HUES48 (cell line): ENCODE data around the gene EMP1.

Source experiments
- H3K27ac ChIP-seq: one replicate; pipeline ENCODE4 v1.7.0; 2013; ENCODE audit warnings: low read depth, low read length, inconsistent platforms
- H3K27me3 ChIP-seq: 2 replicates; pipeline ENCODE4 v1.6.1; 2013; ENCODE audit warnings: mild to moderate bottlenecking, low read length; ENCODE audit not compliant: control insufficient read depth, insufficient read depth
- H3K36me3 ChIP-seq: 2 replicates; pipeline ENCODE4 v1.6.1; 2013; ENCODE audit warnings: low read length; ENCODE audit not compliant: control insufficient read depth, insufficient read depth
- H3K4me1 ChIP-seq: 2 replicates; pipeline ENCODE4 v1.6.1; 2013; ENCODE audit warnings: mild to moderate bottlenecking, low read length; ENCODE audit not compliant: control insufficient read depth, insufficient read depth
- H3K4me3 ChIP-seq: 2 replicates; pipeline ENCODE4 v1.5.1; 2013; ENCODE audit warnings: mild to moderate bottlenecking, low read depth, low read length
- H3K9ac ChIP-seq: 2 replicates; pipeline ENCODE4 v1.6.1; 2013; ENCODE audit warnings: mild to moderate bottlenecking, low read depth, low read length, moderate library complexity
- H3K9me3 ChIP-seq: 2 replicates; pipeline ENCODE4 v1.6.1; 2013; ENCODE audit warnings: low read length; ENCODE audit not compliant: control insufficient read depth, insufficient read depth

Gene EMP1

GRCh38 chr12:13162904-13163303, 33.6 kb upstream of the EMP1 start:
- Histone ChIP-seq H3K9me3 (no peaks in the 10 kb centered on the region), H3K27ac (no peak overlapping the region), H3K4me1 (no peaks in the 10 kb centered on the region)

GRCh38 chr12:13163868-13164635, 32.5 kb upstream of the EMP1 start:
- no peak overlapping the region for H3K9ac ChIP-seq
- H3K9me3 ChIP-seq: no peaks in the 10 kb centered on the region
- no peak overlapping the region for H3K27ac ChIP-seq
- no peaks in the 10 kb centered on the region for H3K36me3 ChIP-seq
- H3K4me1 ChIP-seq: no peaks in the 10 kb centered on the region
- H3K4me3 ChIP-seq: no peak overlapping the region
- no peaks in the 10 kb centered on the region for H3K27me3 ChIP-seq

More at GRCh38 chr12:13162904-13163303, 33.6 kb upstream of the EMP1 start:
- Histone ChIP-seq H3K36me3 (no peaks in the 10 kb centered on the region), H3K4me3 (no peak overlapping the region), H3K9ac (no peak overlapping the region), H3K27me3 (no peaks in the 10 kb centered on the region)

- Histone ChIP-seq H3K4me3 (no peak overlapping the region), H3K9ac (no peak overlapping the region), H3K36me3 (no peaks in the 10 kb centered on the region), H3K27ac (no peak overlapping the region), H3K4me1 (no peaks in the 10 kb centered on the region), H3K9me3 (no peaks in the 10 kb centered on the region), H3K27me3 (no peaks in the 10 kb centered on the region)
These were observed 31.5 kb upstream of the EMP1 start for GRCh38 chr12:13164921-13165616.

GRCh38 chr12:13165617-13166041, 30.9 kb upstream of the EMP1 start:
- H3K9ac ChIP-seq: no peak overlapping the region
- no peak overlapping the region for H3K27ac ChIP-seq
- H3K4me3 ChIP-seq: no peak overlapping the region
- no peaks in the 10 kb centered on the region for H3K4me1 ChIP-seq
- no peaks in the 10 kb centered on the region for H3K27me3 ChIP-seq
- H3K9me3 ChIP-seq: no peaks in the 10 kb centered on the region
- no peaks in the 10 kb centered on the region for H3K36me3 ChIP-seq

- Histone ChIP-seq H3K4me3 (no peak overlapping the region), H3K4me1 (peaks cover 9% of the 10 kb centered on the region), H3K27me3 (no peaks in the 10 kb centered on the region), H3K9ac (no peak overlapping the region), H3K9me3 (no peaks in the 10 kb centered on the region), H3K36me3 (no peaks in the 10 kb centered on the region), H3K27ac (no peak overlapping the region)
These were observed 29.3 kb upstream of the EMP1 start for GRCh38 chr12:13167226-13167625.

DNA sequence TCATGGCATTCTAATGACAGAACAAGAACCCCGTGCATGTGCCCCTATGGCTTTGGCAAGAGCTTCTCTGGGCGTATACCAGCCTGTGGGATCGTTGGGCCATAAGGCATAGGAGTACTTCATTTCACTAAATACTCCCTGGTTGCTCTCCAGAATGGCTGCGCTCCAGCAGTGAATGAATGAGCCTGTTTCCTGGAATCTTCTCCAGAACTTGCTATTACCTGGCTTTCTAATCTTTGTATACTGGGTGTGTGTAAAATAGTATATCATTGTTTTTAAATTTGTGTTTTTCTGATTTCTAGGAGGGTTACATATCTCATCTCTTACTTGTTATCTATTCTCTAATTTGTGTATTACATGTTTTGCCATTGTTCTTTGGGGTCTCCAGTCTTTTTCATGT, 28.6 kb upstream of the EMP1 start:
- Histone ChIP-seq H3K9ac (no peak overlapping the region), H3K27me3 (no peaks in the 10 kb centered on the region), H3K4me1 (peaks cover 16% of the 10 kb centered on the region), H3K27ac (no peak overlapping the region), H3K4me3 (no peak overlapping the region), H3K9me3 (no peaks in the 10 kb centered on the region), H3K36me3 (no peaks in the 10 kb centered on the region)

DNA sequence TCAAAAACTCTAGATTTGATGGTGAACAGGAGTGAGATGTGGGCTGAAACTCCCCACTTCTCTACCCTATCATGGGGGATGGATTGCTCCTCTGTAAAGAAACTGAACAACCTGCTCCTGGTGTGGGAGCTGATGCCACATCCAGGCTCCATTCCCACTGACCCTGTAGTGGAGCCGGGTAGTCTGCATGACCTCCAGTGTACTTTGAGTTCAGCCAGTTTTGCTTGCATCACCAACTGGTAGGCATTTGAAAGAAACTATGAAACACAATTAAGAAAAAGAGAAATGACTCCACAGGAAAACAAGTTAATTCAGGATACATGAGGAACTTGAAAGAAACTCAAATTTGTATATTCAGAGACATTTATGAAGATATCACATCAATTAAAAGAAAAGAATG, 27.3 kb upstream of the EMP1 start:
- no peak overlapping the region for H3K27ac ChIP-seq
- H3K9ac ChIP-seq: no peak overlapping the region
- H3K27me3 ChIP-seq: no peaks in the 10 kb centered on the region
- H3K4me1 ChIP-seq: peaks cover 26% of the 10 kb centered on the region
- no peak overlapping the region for H3K4me3 ChIP-seq
- no peaks in the 10 kb centered on the region for H3K9me3 ChIP-seq
- no peaks in the 10 kb centered on the region for H3K36me3 ChIP-seq

GRCh38 chr12:13170892-13171490, 25.5 kb upstream of the EMP1 start:
- Histone ChIP-seq H3K9ac (no peak overlapping the region), H3K4me3 (no peak overlapping the region), H3K36me3 (no peaks in the 10 kb centered on the region), H3K9me3 (no peaks in the 10 kb centered on the region), H3K27ac (no peak overlapping the region), H3K27me3 (no peaks in the 10 kb centered on the region), H3K4me1 (peaks cover 26% of the 10 kb centered on the region)

DNA sequence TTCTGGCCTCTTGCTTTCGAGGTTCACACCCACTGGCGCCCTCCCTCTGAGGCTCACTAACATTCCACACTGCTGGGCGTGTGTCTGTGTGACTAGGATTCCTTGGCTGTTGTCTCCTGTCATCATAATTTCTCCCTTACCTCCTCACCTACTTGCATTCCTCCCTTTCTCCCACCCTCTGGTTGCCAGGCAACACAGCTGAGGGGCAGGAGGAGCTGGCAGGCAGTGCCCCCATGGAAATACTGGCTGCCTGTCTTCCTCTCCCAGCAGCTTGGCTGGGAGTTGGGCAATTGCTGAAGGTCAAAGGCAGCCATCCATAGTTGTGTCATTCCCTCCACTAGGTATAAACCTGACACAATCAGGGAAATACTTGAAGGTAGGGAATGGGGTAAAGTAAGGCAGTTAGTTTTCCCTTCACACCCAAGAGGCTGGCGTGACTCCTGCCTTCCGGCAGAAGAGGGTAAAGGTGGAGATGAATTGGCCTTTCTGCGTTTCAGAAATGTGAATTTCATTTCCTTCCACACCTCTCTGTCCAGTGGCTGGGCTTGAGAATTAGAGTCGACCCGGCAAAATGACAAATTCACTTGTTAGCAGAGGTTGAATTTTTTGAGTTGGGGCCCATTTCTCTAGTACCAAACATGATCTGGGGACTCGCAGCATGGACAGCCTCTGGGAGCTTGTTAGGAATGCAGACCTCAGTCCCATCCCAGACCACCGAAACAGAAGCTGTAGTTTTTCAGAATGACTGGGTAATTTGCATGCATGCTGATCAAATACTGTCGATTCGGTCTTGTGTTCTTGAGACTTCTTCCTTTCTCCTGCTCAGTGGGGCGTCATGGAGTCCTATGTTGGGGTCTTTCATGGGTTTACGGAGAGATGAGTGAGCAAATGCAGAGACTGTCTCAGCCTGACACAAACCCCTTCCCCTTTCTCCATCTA, 24.3 kb upstream of the EMP1 start:
- Histone ChIP-seq H3K4me1 (peaks cover 26% of the 10 kb centered on the region), H3K9ac (no peak overlapping the region), H3K36me3 (no peaks in the 10 kb centered on the region), H3K27me3 (no peaks in the 10 kb centered on the region), H3K4me3 (no peak overlapping the region), H3K9me3 (no peaks in the 10 kb centered on the region), H3K27ac (no peak overlapping the region)

GRCh38 chr12:13173012-13173932, 23.3 kb upstream of the EMP1 start:
- H3K36me3 ChIP-seq: no peaks in the 10 kb centered on the region
- H3K4me1 ChIP-seq: peaks cover 26% of the 10 kb centered on the region
- H3K27me3 ChIP-seq: no peaks in the 10 kb centered on the region
- H3K27ac ChIP-seq: peak overlapping the region; percentile 23
- H3K4me3 ChIP-seq: no peak overlapping the region
- H3K9ac ChIP-seq: no peak overlapping the region
- no peaks in the 10 kb centered on the region for H3K9me3 ChIP-seq
